GM21367 (cell line): ENCODE results near the gene GPC5.

Experiments used
- ATAC-seq: cut with Tn5 transposase; IDR thresholded peaks from one replicate; pipeline ENCODE4 v1.9.1; 2021; ENCODE audit not compliant: unreplicated experiment

GPC5 gene

GRCh38 chr13:91533354-91533753 is 134.9 kb downstream of the GPC5 start:
- ATAC-seq, result no peak

- ATAC-seq, result no peak
Measured at GRCh38 chr13:91534996-91535395, 136.6 kb downstream of the GPC5 start.

GRCh38 chr13:91537376-91537775 is 139.0 kb downstream of the GPC5 start:
- ATAC-seq, result no peak

- ATAC-seq, result no peak
Measured at GRCh38 chr13:91539286-91540157, 141.1 kb downstream of the GPC5 start.

GRCh38 chr13:91540158-91540736 is 141.8 kb downstream of the GPC5 start:
- no peak for ATAC-seq

- ATAC-seq, result no peak
Measured at GRCh38 chr13:91544723-91545122, 146.3 kb downstream of the GPC5 start.

GRCh38 chr13:91546900-91547299 is 148.5 kb downstream of the GPC5 start:
- no peak for ATAC-seq

- no peak for ATAC-seq
Measured at GRCh38 chr13:91553584-91553983, 155.2 kb downstream of the GPC5 start.

- ATAC-seq, result no peak
Measured at GRCh38 chr13:91554101-91554500, 155.7 kb downstream of the GPC5 start.

GRCh38 chr13:91557328-91558090 is 159.1 kb downstream of the GPC5 start:
- ATAC-seq, result no peak

GRCh38 chr13:91563799-91564198 is 165.4 kb downstream of the GPC5 start:
- no peak for ATAC-seq

- no peak for ATAC-seq
Measured at GRCh38 chr13:91564396-91564795, 166.0 kb downstream of the GPC5 start.

GRCh38 chr13:91565296-91565695 is 166.9 kb downstream of the GPC5 start:
- no peak for ATAC-seq

GRCh38 chr13:91567485-91568207 is 169.2 kb downstream of the GPC5 start:
- ATAC-seq, result no peak

GRCh38 chr13:91571681-91572080 is 173.3 kb downstream of the GPC5 start:
- ATAC-seq, result no peak

- ATAC-seq, result no peak
Measured at GRCh38 chr13:91572439-91572838, 174.0 kb downstream of the GPC5 start.

- no peak for ATAC-seq
Measured at GRCh38 chr13:91572944-91573598, 174.7 kb downstream of the GPC5 start.

GRCh38 chr13:91574766-91575165 is 176.3 kb downstream of the GPC5 start:
- no peak for ATAC-seq

- no peak for ATAC-seq
Measured at GRCh38 chr13:91576590-91576989, 178.2 kb downstream of the GPC5 start.

- no peak for ATAC-seq
Measured at GRCh38 chr13:91579320-91579719, 180.9 kb downstream of the GPC5 start.

GRCh38 chr13:91580749-91581148 is 182.3 kb downstream of the GPC5 start:
- ATAC-seq, result no peak
